GM18909 (cell line): ENCODE measurements around the gene GRAMD4.

Experiments used
- ATAC-seq: cut with Tn5 transposase; IDR thresholded peaks from one replicate; pipeline ENCODE4 v1.9.1; 2021; ENCODE audit warnings: mild to moderate bottlenecking; ENCODE audit not compliant: unreplicated experiment, poor library complexity

Gene GRAMD4

GRCh38 chr22:46703171-46703995 lies 83.2 kb downstream of the GRAMD4 start:
- no peak for ATAC-seq

DNA sequence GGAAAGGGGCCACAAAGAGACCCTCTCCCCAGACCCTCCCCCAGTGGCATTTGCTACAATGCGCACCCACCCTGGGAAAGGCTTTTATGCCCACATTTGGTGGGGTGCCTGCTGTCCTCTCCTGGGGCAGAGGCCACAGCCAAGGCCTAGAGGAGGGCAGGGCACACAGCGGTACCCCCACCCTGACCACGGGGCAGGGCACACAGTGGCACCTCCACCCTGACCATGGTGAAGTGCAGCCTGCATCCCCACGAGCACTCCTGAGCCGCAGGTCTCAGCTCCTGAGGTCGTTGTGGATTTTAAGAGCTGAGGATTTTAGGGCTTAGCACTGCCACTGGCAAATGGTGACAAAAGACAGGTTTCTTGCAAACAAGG lies 83.8 kb downstream of the GRAMD4 start:
- ATAC-seq, result no peak

GRCh38 chr22:46706060-46706459 lies 85.9 kb downstream of the GRAMD4 start:
- ATAC-seq, result no peak

GRCh38 chr22:46707305-46707704 lies 87.1 kb downstream of the GRAMD4 start:
- no peak for ATAC-seq

GRCh38 chr22:46707827-46708570 lies 87.8 kb downstream of the GRAMD4 start:
- no peak for ATAC-seq

DNA sequence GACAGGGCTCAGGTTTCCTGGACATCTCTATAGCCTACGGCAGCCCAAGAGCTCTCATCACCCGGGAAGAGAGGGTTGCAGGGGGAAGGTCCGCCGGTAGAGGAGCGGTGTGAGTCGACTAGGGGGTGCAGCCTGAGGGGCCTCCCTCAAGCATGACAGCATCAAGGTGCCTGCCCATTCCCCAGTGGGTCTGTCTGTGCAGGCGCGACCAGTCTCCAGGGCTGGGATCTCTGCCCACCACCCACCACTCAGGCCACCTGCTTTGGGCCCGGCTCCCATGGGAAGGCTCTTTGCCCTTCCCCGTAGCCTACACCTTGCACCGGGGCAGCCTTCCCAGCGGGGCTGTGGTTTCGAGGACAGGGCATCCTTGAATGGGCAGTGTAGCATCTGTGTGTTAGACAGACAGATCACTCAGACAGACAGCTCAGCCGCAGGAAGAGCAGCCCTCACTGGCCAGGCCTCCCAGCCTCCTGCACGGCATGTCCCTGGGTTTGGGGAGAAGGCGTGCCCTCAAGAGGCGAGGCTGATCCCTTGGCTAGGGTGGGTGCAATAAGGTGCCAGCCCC lies 88.7 kb downstream of the GRAMD4 start:
- no peak for ATAC-seq

DNA sequence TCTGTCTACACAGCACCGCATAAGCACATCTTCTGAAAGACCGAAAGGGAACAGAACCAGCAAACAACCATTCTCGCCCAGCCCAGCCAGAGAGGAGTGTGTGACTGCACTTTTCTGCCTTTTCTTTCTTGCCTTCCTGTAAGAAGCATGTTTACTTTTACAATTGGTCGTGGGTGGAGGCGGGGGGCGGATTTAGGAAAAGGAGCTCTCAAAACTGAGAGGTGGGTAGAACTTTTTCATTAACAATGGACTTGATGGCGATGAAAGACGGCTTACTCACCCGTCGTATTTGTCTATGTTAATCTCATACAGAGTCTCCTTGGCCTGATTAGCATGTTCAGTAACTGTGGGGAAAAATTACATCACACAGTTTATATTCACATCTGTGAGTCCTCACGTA lies 90.6 kb downstream of the GRAMD4 start:
- ATAC-seq, result no peak

- no peak for ATAC-seq
Observed at GRCh38 chr22:46712288-46712687, 92.1 kb downstream of the GRAMD4 start.

GRCh38 chr22:46714550-46714949 lies 94.4 kb downstream of the GRAMD4 start:
- ATAC-seq, result no peak

- no peak for ATAC-seq
Observed at GRCh38 chr22:46719921-46720320, 99.7 kb downstream of the GRAMD4 start.

GRCh38 chr22:46721501-46722085 lies 101.4 kb downstream of the GRAMD4 start:
- no peak for ATAC-seq

DNA sequence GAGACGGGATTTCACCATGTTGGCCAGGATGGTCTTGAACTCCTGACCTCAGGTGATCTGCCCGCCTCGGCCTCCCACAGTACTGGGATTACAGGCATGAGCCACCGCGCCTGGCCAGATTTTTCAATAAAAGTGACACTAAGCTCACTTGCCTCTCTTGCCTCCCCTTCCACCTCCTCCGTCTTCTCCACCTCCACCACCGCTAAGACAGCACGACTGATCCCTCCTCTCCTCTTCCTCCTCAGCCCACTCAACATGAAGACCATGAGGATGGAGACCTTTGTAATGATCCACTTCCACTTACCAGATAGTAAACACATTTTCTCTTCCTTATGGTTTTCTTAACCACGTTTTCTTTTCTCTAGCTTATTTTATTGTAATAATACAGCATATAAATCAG lies 103.7 kb downstream of the GRAMD4 start:
- ATAC-seq, result no peak

DNA sequence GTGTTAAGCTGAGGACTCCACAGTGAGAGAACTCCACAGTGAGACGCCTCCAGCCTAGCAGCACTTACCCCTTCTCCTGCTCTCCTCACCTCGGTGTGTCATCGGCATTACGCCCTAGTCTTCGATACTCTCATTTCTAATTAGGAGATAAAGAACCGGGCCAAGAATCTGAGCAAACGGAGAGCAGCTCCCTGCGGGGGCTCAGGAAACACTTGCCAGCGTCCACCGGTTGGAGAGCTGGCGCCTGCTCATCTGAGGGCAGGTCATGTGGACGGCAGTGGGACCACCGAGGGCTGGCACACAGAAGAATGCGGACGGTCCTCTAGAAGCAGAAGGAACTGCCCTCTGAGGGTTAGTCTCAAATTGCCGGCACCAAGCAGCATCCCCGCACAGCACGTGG lies 104.9 kb downstream of the GRAMD4 start:
- ATAC-seq, result no peak

- ATAC-seq, result no peak
Observed at GRCh38 chr22:46726066-46726985, 106.1 kb downstream of the GRAMD4 start.

DNA sequence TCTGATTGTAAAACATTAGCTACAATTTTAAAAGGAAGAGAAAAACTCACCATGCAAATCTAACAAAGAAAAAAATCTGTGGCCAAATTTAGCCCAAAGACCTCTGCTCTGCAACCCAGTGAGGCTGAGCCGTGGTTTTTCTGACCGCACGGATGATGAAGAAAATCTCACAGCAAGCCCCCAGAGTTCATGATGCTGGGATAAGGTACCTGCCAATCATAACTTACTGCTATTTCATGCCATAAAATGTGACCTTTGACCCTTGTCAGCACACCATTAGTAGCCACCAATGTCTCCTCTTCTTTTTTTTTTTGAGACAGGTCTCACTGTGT lies 106.8 kb downstream of the GRAMD4 start:
- no peak for ATAC-seq

DNA sequence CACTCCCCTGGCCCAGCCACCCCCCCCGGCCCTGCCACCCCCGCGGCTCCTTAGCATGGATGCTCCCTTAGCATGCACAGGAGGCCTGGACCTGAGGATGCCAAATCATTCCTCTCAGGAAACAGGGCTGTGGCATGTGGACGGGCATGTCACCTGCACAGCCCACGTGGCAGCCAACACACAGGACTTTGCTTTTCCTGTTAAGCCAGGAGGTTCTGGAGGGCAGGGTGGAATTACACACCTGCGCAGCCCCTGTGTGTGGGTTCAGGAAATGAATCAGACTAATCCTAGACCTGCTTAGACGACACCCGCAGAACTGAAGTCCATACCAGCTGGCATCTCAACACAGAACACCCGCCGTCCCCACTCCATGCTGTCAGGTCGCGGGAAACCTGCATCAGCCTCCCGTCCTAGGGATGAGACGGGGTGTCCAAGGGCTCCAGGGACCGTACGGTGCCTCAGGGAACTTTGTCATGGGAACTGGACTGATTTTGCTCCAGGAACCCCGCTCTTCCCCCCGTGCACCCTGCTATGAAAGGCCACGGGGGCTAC lies 107.7 kb downstream of the GRAMD4 start:
- no peak for ATAC-seq

DNA sequence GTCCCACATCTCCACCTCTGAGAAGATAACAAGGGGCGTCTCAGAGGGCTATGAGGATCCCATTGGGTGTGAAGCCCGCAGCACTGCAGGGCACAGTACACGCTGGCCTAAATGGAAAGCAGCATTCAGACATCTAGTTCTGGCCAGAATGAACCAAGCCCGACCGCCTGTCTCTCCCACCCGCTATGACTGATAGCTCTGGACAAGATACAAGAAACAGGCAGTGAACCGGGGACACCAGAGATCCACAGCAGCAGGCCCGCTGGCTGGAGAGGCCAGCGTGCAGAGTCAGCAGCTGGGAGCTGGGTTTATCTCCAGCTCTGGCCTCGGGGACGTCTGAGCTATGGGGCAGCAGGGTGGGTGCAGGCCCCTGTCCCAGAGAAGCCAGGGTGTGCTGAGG lies 108.3 kb downstream of the GRAMD4 start:
- ATAC-seq, result no peak
